ENCODE results near the gene HOXB6.
A peak's percentile ranks its signal among the peaks of the same experiment; 100 is the strongest.

The HOXB6 gene

GRCh38 chr17:48640858-48641180 is 36.0 kb upstream of the HOXB6 start:
- TF ChIP-seq CTCF (conservative IDR thresholded peaks at IDR 0.05; ENCODE audit: low read depth, low read length), result no peak
- H3K4me3 ChIP-seq (ENCODE audit: low read depth, low read length), result no peak overlapping the region
- no peak for DNase-seq (ENCODE audit: low read depth)

- DNase-seq (ENCODE audit: low read depth), result no peak
- TF ChIP-seq CTCF (conservative IDR thresholded peaks at IDR 0.05; ENCODE audit: low read depth, low read length), result no peak
- H3K4me3 ChIP-seq (ENCODE audit: low read depth, low read length), result no peak overlapping the region
Measured at GRCh38 chr17:48639982-48640857, 35.4 kb upstream of the HOXB6 start.

- DNase-seq (ENCODE audit: low read depth), result no peak
- TF ChIP-seq CTCF (conservative IDR thresholded peaks at IDR 0.05; ENCODE audit: low read depth, low read length), result no peak
- H3K4me3 ChIP-seq (ENCODE audit: low read depth, low read length), result no peak overlapping the region
Measured at GRCh38 chr17:48639136-48639535, 34.4 kb upstream of the HOXB6 start.

GRCh38 chr17:48637323-48638260 is 32.8 kb upstream of the HOXB6 start:
- peak; percentile 4 for DNase-seq (ENCODE audit: low read depth)
- no peak for TF ChIP-seq CTCF (conservative IDR thresholded peaks at IDR 0.05; ENCODE audit: low read depth, low read length)
- H3K4me3 ChIP-seq (ENCODE audit: low read depth, low read length), result no peak overlapping the region

- peak; percentile 36 for TF ChIP-seq CTCF (conservative IDR thresholded peaks at IDR 0.05; ENCODE audit: low read depth, low read length)
- H3K4me3 ChIP-seq (ENCODE audit: low read depth, low read length), result no peak overlapping the region
- DNase-seq (ENCODE audit: low read depth), result peak; percentile 16
Measured at GRCh38 chr17:48636177-48637018, 31.6 kb upstream of the HOXB6 start.

- DNase-seq (ENCODE audit: low read depth), result no peak
- H3K4me3 ChIP-seq (ENCODE audit: low read depth, low read length), result no peak overlapping the region
- no peak for TF ChIP-seq CTCF (conservative IDR thresholded peaks at IDR 0.05; ENCODE audit: low read depth, low read length)
Measured at GRCh38 chr17:48634493-48635208, 29.9 kb upstream of the HOXB6 start.

All from choroid plexus epithelial cell (primary cell).